OCI-LY3 (cell line): ENCODE data around the gene GLYR1.

ENCODE experiments used
- H2AFZ ChIP-seq: fragments of 200-600, 300-600 bp; shearing (Covaris generic); 2 replicates; pipeline ENCODE4 v1.6.0; 2014; ENCODE audit warnings: antibody characterized with exemption, low read depth, low read length
- H3K27ac ChIP-seq: fragments of 200-600, 300-600 bp; sonication (generic); 2 replicates; pipeline ENCODE4 v1.5.1; 2014; ENCODE audit warnings: mild to moderate bottlenecking, low read length, moderate library complexity, mixed read lengths
- H3K27me3 ChIP-seq: fragments of 200-600, 300-600 bp; sonication (generic); 2 replicates; pipeline ENCODE4 v1.6.1; 2014; ENCODE audit warnings: low read depth, low read length, mixed read lengths
- H3K36me3 ChIP-seq: fragments of 200-600, 300-600 bp; sonication (generic); replicated peaks from 2 replicates; pipeline ENCODE3; 2014; ENCODE audit warnings: low read depth, low read length, mixed read lengths
- H3K4me1 ChIP-seq: fragments of 300-600, 200-600 bp; sonication (generic); 2 replicates; pipeline ENCODE4 v1.6.1; 2014; ENCODE audit warnings: low read length, mixed read lengths
- H3K4me2 ChIP-seq: fragments of 200-600, 300-600 bp; sonication (generic); 2 replicates; pipeline ENCODE4 v1.6.1; 2014; ENCODE audit warnings: low read length, mixed read lengths
- H3K4me3 ChIP-seq: fragments of 300-600, 200-600 bp; sonication (generic); 2 replicates; pipeline ENCODE4 v1.5.1; 2014; ENCODE audit warnings: antibody characterized with exemption, mild to moderate bottlenecking, low read length, moderate library complexity
- H3K79me2 ChIP-seq: fragments of 300-600, 200-600 bp; shearing (Covaris generic); 2 replicates; pipeline ENCODE4 v1.6.1; 2014; ENCODE audit warnings: mild to moderate bottlenecking, low read length, mixed read lengths
- H3K9ac ChIP-seq: fragments of 300-600, 200-600 bp; shearing (Covaris generic); 2 replicates; pipeline ENCODE4 v1.6.0; 2014; ENCODE audit warnings: mild to moderate bottlenecking, low read length, moderate library complexity
- H3K9me3 ChIP-seq: fragments of 200-600, 300-600 bp; shearing (Covaris generic); 2 replicates; pipeline ENCODE4 v1.6.1; 2014; ENCODE audit warnings: low read length, mixed read lengths; ENCODE audit not compliant: insufficient read depth
- H4K20me1 ChIP-seq: fragments of 200-600, 300-600 bp; sonication (generic); 2 replicates; pipeline ENCODE4 v1.6.1; 2016; ENCODE audit warnings: low read length, mixed read lengths; ENCODE audit not compliant: insufficient read depth
- CTCF ChIP-seq: fragments of 200-600, 300-600 bp; sonication (generic); IDR thresholded peaks from 2 replicates; pipeline ENCODE4 v1.5.1; 2014; ENCODE audit warnings: antibody characterized with exemption, low read length, low read depth
- EZH2phosphoT487 ChIP-seq: fragments of 200-600 bp; shearing (Covaris generic); IDR thresholded peaks from 2 replicates; pipeline ENCODE4 v1.6.1; 2018; ENCODE audit warnings: antibody characterized with exemption, mixed run types, low read depth

Gene GLYR1

GRCh38 chr16:4799171-4799855 lies 47.8 kb downstream of the GLYR1 start:
- Histone ChIP-seq H3K4me3 (no peak overlapping the region), H3K4me2 (no peak overlapping the region), H4K20me1 (no peaks in the 10 kb centered on the region), H3K79me2 (no peaks in the 10 kb centered on the region), H2AFZ (no peak overlapping the region), H3K36me3 (no peaks in the 10 kb centered on the region), H3K27me3 (no peaks in the 10 kb centered on the region), H3K4me1 (peaks cover 17% of the 10 kb centered on the region), H3K9ac (no peak overlapping the region), H3K9me3 (no peaks in the 10 kb centered on the region), H3K27ac (no peak overlapping the region)
- no peak for TF ChIP-seq CTCF
- no peak for TF ChIP-seq EZH2phosphoT487

GRCh38 chr16:4798456-4798855 lies 48.6 kb downstream of the GLYR1 start:
- Histone ChIP-seq H3K9me3 (no peaks in the 10 kb centered on the region), H3K9ac (no peak overlapping the region), H3K4me3 (no peak overlapping the region), H2AFZ (no peak overlapping the region), H3K27ac (no peak overlapping the region), H3K4me1 (peaks cover 11% of the 10 kb centered on the region), H3K36me3 (no peaks in the 10 kb centered on the region), H4K20me1 (no peaks in the 10 kb centered on the region), H3K27me3 (no peaks in the 10 kb centered on the region), H3K79me2 (no peaks in the 10 kb centered on the region), H3K4me2 (no peak overlapping the region)
- TF ChIP-seq CTCF (no peak), EZH2phosphoT487 (no peak)

- TF ChIP-seq CTCF (no peak), EZH2phosphoT487 (no peak)
- no peaks in the 10 kb centered on the region for H3K36me3 ChIP-seq
- H3K4me3 ChIP-seq: no peak overlapping the region
- peaks cover 6% of the 10 kb centered on the region; the same call in 1 of the 2 replicates for H3K4me1 ChIP-seq
- no peak overlapping the region for H2AFZ ChIP-seq
- H4K20me1 ChIP-seq: no peaks in the 10 kb centered on the region
- no peaks in the 10 kb centered on the region for H3K27me3 ChIP-seq
- H3K9me3 ChIP-seq: no peaks in the 10 kb centered on the region
- H3K27ac ChIP-seq: no peak overlapping the region
- no peaks in the 10 kb centered on the region for H3K79me2 ChIP-seq
- H3K9ac ChIP-seq: no peak overlapping the region
- no peak overlapping the region for H3K4me2 ChIP-seq
Measured at GRCh38 chr16:4797805-4798252, 49.3 kb downstream of the GLYR1 start.

- no peak overlapping the region for H3K4me3 ChIP-seq
- H3K27me3 ChIP-seq: no peaks in the 10 kb centered on the region
- H3K9me3 ChIP-seq: no peaks in the 10 kb centered on the region
- H3K36me3 ChIP-seq: no peaks in the 10 kb centered on the region
- H3K79me2 ChIP-seq: no peaks in the 10 kb centered on the region
- no peak overlapping the region for H3K4me2 ChIP-seq
- H4K20me1 ChIP-seq: no peaks in the 10 kb centered on the region
- H2AFZ ChIP-seq: no peak overlapping the region
- peaks cover 6% of the 10 kb centered on the region; the same call in 1 of the 2 replicates for H3K4me1 ChIP-seq
- no peak overlapping the region for H3K27ac ChIP-seq
- no peak overlapping the region for H3K9ac ChIP-seq
- no peak for TF ChIP-seq CTCF
- no peak for TF ChIP-seq EZH2phosphoT487
Measured at GRCh38 chr16:4796982-4797804, 49.9 kb downstream of the GLYR1 start.
